Measurements from ENCODE around the gene NOCT.
"Not testable (repeated sequence)": the region's sequence is repeated elsewhere in the genome, so short reads cannot be mapped to it uniquely, and the experiment has no call there.

The NOCT gene

GRCh38 chr4:139044291-139044690, 28.7 kb downstream of the NOCT start:
- H3K4me3 Mint-ChIP-seq: no peak overlapping the region
- no peak overlapping the region for H3K27ac Mint-ChIP-seq
- H3K9me3 Mint-ChIP-seq: no peaks in the 10 kb centered on the region
- H3K4me1 Mint-ChIP-seq (ENCODE audit: low read depth): peaks cover 8% of the 10 kb centered on the region
- no peak for DNase-seq (ENCODE audit: low spot score)
- H3K36me3 Mint-ChIP-seq (ENCODE audit: low read depth): peaks cover 35% of the 10 kb centered on the region
- H3K27me3 Mint-ChIP-seq (ENCODE audit: low read depth): no peaks in the 10 kb centered on the region

- Mint-ChIP-seq H3K27me3 (ENCODE audit: low read depth) (no peaks in the 10 kb centered on the region), H3K36me3 (ENCODE audit: low read depth) (peaks cover 36% of the 10 kb centered on the region), H3K4me1 (ENCODE audit: low read depth) (peaks cover 1% of the 10 kb centered on the region), H3K27ac (no peak overlapping the region), H3K4me3 (no peak overlapping the region), H3K9me3 (no peaks in the 10 kb centered on the region)
- DNase-seq (ENCODE audit: low spot score): no peak
These were observed 32.4 kb downstream of the NOCT start for GRCh38 chr4:139048026-139048425.

GRCh38 chr4:139050446-139050845, 34.9 kb downstream of the NOCT start:
- DNase-seq (ENCODE audit: low spot score): no peak
- Mint-ChIP-seq H3K9me3 (no peaks in the 10 kb centered on the region), H3K27me3 (ENCODE audit: low read depth) (no peaks in the 10 kb centered on the region), H3K4me3 (no peak overlapping the region), H3K36me3 (ENCODE audit: low read depth) (peaks cover 40% of the 10 kb centered on the region), H3K27ac (no peak overlapping the region), H3K4me1 (ENCODE audit: low read depth) (peaks cover 4% of the 10 kb centered on the region)

DNA sequence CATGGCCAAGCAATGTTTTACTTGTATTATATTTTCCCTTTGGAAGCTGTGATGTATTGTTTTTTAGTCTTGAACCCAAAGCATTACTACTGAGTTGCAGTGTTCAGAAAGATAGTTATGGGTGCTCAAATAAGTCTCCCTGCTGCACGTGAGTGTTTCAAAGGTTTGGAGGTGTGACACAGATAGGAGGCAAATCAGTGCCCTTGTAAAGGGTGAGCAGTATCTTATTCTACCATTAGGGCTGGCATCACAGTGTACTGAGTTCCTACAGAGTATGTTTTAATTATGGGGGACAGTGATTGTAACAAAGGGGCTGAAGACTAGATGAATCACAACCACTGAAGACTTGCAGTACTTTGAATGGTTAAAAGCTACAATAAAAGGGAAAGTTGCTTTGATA, 38.3 kb downstream of the NOCT start:
- Mint-ChIP-seq H3K4me3 (no peak overlapping the region), H3K36me3 (ENCODE audit: low read depth) (peaks cover 47% of the 10 kb centered on the region), H3K27ac (no peak overlapping the region), H3K9me3 (no peaks in the 10 kb centered on the region), H3K4me1 (ENCODE audit: low read depth) (peaks cover 6% of the 10 kb centered on the region), H3K27me3 (ENCODE audit: low read depth) (no peaks in the 10 kb centered on the region)
- no peak for DNase-seq (ENCODE audit: low spot score)

GRCh38 chr4:139054791-139055505, 39.4 kb downstream of the NOCT start:
- Mint-ChIP-seq H3K4me1 (ENCODE audit: low read depth) (peaks cover 6% of the 10 kb centered on the region), H3K4me3 (no peak overlapping the region), H3K9me3 (no peaks in the 10 kb centered on the region), H3K36me3 (ENCODE audit: low read depth) (peaks cover 46% of the 10 kb centered on the region), H3K27me3 (ENCODE audit: low read depth) (no peaks in the 10 kb centered on the region), H3K27ac (peak overlapping the region; percentile 46)
- no peak for DNase-seq (ENCODE audit: low spot score)

GRCh38 chr4:139059026-139059425, 43.4 kb downstream of the NOCT start:
- not testable (repeated sequence) for H3K27me3 Mint-ChIP-seq (ENCODE audit: low read depth); DNase-seq (ENCODE audit: low spot score); H3K27ac Mint-ChIP-seq; H3K9me3 Mint-ChIP-seq; H3K4me3 Mint-ChIP-seq; H3K4me1 Mint-ChIP-seq (ENCODE audit: low read depth)
- H3K36me3 Mint-ChIP-seq (ENCODE audit: low read depth): peaks cover 62% of the 10 kb centered on the region

DNA sequence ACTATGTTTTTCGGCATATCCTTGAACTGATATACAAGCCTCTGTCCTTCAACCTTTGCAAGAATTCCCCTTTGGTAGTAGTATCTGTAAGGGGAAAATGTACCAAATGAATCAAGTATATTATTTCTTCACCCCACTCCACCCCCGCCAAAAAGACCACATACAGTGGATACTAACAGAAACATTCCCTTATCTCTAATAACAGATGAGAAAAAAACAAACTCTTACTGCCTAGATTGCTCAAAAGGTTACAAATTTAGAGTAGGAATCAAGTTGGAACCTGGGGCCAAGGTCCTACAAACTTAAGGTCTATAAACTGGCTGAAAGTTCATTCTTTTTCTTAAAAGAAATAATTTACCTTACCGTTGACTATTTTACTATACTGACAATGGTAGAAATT, 45.0 kb downstream of the NOCT start:
- no peak overlapping the region for H3K27ac Mint-ChIP-seq

DNA sequence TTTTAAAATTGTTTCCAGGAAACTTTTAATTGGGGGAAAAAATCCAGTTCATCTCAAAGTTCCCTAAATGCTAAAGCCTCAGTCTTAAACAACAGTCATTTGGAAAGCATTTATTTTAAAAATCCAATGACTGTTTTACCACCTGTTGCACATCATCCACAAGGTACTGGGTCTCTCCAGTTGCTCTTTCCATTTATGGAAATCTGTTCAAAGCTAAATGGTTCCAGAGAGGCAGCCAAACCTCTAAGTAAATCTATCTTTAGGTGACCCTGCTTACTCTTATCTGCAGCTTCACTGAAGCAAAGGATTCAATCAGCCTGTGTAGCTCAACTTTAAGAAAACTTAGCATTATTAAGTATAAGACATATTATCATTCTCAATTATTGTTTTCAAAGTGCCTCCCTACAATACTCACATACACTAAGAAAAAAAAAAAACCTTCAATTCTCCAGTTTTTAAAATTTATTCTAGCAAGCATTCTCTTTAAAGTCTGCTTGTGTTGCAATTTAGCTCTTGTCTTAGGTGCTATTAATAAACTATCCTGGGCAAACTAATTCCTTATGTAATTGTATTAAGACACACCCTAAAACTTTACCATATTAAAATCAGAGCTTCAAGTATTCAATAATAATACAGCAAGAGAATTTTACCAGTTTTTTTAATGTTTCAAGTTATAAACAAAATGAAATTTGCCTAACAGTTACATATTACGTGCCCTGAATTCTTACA, 60.6 kb downstream of the NOCT start:
- H3K4me3 Mint-ChIP-seq: no peak overlapping the region
- DNase-seq (ENCODE audit: low spot score): no peak
- peaks cover 23% of the 10 kb centered on the region for H3K4me1 Mint-ChIP-seq (ENCODE audit: low read depth)
- no peaks in the 10 kb centered on the region for H3K27me3 Mint-ChIP-seq (ENCODE audit: low read depth)
- no peaks in the 10 kb centered on the region for H3K9me3 Mint-ChIP-seq
- no peak overlapping the region for H3K27ac Mint-ChIP-seq
- H3K36me3 Mint-ChIP-seq (ENCODE audit: low read depth): peaks cover 20% of the 10 kb centered on the region

More for the DNA sequence above, 45.0 kb downstream of the NOCT start:
- Mint-ChIP-seq H3K9me3 (no peaks in the 10 kb centered on the region), H3K4me3 (no peak overlapping the region), H3K36me3 (ENCODE audit: low read depth) (peaks cover 56% of the 10 kb centered on the region), H3K4me1 (ENCODE audit: low read depth) (peaks cover 2% of the 10 kb centered on the region), H3K27me3 (ENCODE audit: low read depth) (no peaks in the 10 kb centered on the region)
- DNase-seq (ENCODE audit: low spot score): no peak

- no peak for DNase-seq (ENCODE audit: low spot score)
- H3K9me3 Mint-ChIP-seq: no peaks in the 10 kb centered on the region
- no peaks in the 10 kb centered on the region for H3K27me3 Mint-ChIP-seq (ENCODE audit: low read depth)
- H3K4me3 Mint-ChIP-seq: no peak overlapping the region
- peaks cover 33% of the 10 kb centered on the region for H3K4me1 Mint-ChIP-seq (ENCODE audit: low read depth)
- peaks cover 22% of the 10 kb centered on the region for H3K36me3 Mint-ChIP-seq (ENCODE audit: low read depth)
- H3K27ac Mint-ChIP-seq: no peak overlapping the region
These were observed 62.2 kb downstream of the NOCT start for GRCh38 chr4:139077567-139078355.

- Mint-ChIP-seq H3K27ac (no peak overlapping the region), H3K27me3 (ENCODE audit: low read depth) (no peaks in the 10 kb centered on the region), H3K36me3 (ENCODE audit: low read depth) (peaks cover 26% of the 10 kb centered on the region), H3K4me1 (ENCODE audit: low read depth) (peaks cover 34% of the 10 kb centered on the region), H3K4me3 (no peak overlapping the region), H3K9me3 (no peaks in the 10 kb centered on the region)
- DNase-seq (ENCODE audit: low spot score): no peak
These were observed 63.3 kb downstream of the NOCT start for GRCh38 chr4:139078926-139079325.

GRCh38 chr4:139082750-139083606, 67.4 kb downstream of the NOCT start:
- Mint-ChIP-seq H3K4me1 (ENCODE audit: low read depth) (peaks cover 36% of the 10 kb centered on the region), H3K27ac (peak overlapping the region; percentile 97), H3K4me3 (peak overlapping the region; percentile 91), H3K27me3 (ENCODE audit: low read depth) (no peaks in the 10 kb centered on the region), H3K9me3 (no peaks in the 10 kb centered on the region), H3K36me3 (ENCODE audit: low read depth) (peaks cover 21% of the 10 kb centered on the region)
- DNase-seq (ENCODE audit: low spot score): peak; percentile 95

DNA sequence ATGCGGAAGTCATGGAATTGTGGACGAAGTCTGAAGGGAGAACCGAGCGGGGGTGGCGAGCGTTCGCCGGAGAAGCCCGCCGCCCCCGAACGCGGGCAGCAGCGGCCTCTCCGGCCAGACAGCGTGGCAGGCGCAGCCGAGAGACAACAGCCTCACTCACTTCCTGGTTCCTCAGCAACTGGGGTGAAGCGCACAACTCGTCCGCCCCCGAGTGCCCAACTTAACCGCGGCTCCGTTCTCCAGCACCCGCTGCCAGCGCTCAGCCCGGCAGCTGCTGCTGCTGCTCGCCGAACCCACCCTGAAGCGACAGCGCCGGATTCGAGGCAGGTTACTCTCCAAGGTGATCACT, 68.0 kb downstream of the NOCT start:
- Mint-ChIP-seq H3K27ac (peak overlapping the region; percentile 97), H3K9me3 (no peaks in the 10 kb centered on the region), H3K27me3 (ENCODE audit: low read depth) (peaks cover 3% of the 10 kb centered on the region), H3K4me1 (ENCODE audit: low read depth) (peaks cover 33% of the 10 kb centered on the region), H3K4me3 (peak overlapping the region; percentile 91), H3K36me3 (ENCODE audit: low read depth) (peaks cover 21% of the 10 kb centered on the region)
- DNase-seq (ENCODE audit: low spot score): peak; percentile 68

DNA sequence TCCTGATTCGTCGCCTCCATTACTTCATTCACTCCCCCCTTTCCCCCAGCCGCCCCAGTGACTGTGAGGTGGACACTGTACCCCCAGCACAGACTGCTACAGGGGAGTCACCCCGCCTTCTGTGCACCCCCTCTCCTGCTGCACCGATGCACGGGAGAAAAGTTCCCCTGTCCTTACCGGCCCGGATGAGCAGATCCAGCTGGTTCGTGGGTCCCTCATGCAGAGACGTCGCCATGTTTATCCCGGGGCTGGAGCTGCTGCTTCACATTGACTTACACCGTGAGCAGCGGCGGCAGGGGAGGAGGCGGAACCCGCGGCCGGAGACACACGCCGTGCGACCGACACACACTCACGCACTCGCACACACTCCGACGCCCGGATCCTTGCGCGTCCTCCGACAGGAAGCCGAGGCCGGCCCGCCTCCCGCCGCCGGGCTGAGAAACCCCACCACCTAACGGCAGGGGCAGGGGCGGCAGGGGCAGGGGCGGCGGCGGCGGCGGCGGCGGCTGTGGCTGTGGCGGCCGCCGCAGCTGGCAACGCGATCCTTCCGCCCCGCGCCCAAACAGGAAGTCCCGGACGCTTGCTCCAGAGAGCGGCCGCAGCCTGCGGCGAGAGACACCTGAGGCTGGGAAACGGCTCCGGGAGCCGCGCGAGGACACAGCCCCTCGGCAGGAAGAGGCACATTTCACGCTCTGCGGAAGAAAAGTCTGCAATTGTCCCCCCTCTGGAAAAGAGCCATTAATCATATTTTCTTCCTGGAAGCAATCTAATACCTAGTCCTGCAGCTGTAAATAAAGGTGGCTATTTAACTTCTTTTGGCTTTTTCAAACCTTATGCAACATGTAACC, 68.6 kb downstream of the NOCT start:
- DNase-seq (ENCODE audit: low spot score): peak; percentile 85
- Mint-ChIP-seq H3K27me3 (ENCODE audit: low read depth) (peaks cover 3% of the 10 kb centered on the region), H3K36me3 (ENCODE audit: low read depth) (peaks cover 21% of the 10 kb centered on the region), H3K9me3 (no peaks in the 10 kb centered on the region), H3K27ac (peak overlapping the region; percentile 97), H3K4me1 (ENCODE audit: low read depth) (peaks cover 33% of the 10 kb centered on the region), H3K4me3 (peak overlapping the region; percentile 91)

Measured in T-helper 2 cell treated with Interferon-gamma antibody and Interleukin-4, amounts not matched to agents 5 μg/mL and 100 μg/mL, for 36 hours (primary cell).